Activated CD8-positive, alpha-beta memory T cell treated with anti-CD3 and anti-CD28 coated beads, Interleukin-2, amount 50 U/mL, for 1 hour (primary cell): ENCODE measurements around the gene IST1.

Experiments used
- DNase-seq: peaks from one replicate; pipeline ENCODE4 v3.0.0-alpha.2; 2020; ENCODE audit errors: extremely low read depth

IST1 gene

DNA sequence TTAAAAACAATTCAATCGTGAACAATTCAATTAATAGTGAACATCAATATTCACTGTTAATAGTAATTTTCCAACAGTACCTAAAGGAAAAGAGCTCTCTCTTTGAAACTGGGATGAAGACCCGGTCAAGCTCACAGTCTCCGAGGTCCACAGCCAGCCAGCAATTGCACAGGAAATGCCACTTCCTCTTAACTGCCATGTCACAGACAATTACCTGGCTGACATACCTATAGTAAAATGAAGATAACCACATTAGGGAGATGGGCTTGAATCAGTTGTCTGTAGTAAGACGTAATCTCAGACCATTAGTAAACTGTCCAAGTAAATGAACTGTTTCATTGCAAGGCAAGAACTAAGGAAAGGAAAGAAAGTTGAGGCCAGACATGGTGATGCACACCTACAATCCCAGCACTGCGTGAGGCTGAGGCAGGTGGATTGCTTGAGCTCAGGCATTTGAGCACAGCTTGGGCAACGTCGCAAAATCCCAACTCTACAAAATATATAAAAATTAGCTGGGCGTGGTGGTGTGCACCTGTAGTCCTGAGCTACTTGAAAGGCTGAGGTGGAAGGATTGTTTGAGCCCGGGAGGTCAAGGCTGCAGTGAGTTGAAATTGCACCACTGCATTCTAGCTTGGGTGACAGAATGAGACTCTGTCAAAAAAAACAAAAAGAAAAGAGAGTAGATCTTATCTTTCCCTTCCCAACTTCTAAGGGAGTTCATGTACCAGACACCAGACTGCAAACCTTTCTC is 68.0 kb downstream of the IST1 start:
- DNase-seq, result no peak

DNA sequence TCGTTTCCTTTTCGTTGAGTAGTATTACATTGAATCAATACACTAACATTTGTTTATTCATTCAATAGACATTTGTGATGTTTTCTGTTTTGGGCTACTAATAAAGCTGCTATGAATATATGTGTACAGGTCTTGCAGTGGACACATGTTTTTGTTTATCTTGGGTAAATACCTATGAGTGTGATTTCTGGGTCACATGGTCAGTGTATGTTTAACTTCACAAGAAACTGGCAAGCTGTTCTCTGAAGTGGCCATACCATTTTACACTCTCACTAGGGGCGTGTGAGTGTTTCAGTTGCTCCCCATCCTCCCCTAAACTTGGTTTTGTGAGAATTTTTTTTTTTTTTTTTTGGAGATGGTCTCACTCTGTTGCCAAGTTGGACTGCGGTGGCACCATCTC is 69.9 kb downstream of the IST1 start:
- DNase-seq, result no peak

DNA sequence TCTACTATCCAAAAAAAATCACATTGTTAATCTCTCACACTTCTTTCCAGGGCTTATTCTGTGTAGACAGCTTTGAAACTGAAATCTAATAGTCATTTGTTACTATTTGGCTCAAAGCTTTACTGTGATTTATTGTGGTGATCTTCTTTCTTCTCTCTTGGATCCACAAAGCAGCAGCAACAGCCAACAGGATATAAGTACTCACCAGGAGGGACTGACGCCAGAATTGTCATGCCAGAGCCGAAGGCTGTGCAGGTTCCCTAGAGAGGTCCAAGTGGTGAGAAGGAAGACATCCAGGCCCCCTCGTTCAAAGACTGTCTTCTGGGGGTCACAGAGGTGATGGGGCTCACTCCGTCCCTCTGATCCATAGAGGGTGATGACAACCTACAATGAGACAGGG is 71.6 kb downstream of the IST1 start:
- no peak for DNase-seq

DNA sequence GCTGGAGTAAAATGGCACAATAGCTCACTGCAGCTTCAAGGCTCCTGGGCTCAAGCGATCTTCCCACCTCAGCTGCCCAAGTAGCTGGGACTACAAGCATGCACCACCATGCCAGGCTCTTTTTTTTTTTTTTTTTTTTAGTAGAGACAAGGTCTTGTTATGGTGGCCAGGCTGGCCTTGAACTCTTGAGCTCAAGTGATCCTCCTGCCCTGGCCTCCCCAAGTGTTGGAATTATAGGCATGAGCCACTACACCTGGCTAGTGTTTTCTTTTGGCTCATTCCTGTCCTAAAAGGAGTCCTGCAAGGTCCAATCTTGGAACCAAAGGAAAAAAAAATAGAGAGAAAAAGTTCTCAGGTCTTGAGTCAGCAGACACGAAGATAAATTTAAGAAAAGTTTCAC is 74.0 kb downstream of the IST1 start:
- no peak for DNase-seq

DNA sequence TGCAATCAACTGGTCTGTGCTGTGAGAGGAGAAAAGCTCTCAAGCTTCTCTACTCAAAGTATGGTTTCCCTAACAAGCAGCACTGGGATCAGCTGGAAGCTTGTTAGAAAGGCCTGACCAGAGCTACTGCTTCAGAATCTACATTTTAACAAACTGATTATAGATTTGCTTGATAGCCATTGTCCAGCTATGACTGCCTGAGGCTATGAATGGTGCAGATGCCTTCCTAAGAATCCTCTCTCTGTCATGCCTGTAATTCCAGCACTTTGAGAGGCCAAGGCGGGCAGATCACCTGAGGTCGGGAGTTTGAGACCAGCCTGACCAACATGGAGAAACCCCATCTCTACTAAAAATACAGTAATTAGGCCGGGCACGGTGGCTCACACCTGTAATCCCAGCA is 76.2 kb downstream of the IST1 start:
- DNase-seq, result no peak

DNA sequence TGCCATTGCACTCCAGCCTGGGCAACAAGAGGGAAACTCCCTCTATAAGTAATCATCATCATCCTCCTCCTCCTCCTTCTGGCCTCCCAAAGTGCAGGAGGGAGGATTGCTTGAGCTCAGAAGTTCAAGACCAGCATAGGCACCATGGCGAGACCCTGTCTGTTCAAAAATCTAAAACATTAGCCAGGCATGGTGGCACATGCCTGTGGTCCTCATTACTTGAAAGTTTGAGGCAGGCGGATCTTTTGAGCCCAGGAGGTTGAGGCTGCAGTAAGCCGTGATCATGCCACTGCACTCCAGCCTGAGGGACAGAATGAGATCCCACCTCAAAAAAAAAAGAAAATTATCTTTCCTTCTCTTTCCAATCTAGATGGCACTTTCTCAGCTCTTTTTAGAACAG is 77.0 kb downstream of the IST1 start:
- no peak for DNase-seq

DNA sequence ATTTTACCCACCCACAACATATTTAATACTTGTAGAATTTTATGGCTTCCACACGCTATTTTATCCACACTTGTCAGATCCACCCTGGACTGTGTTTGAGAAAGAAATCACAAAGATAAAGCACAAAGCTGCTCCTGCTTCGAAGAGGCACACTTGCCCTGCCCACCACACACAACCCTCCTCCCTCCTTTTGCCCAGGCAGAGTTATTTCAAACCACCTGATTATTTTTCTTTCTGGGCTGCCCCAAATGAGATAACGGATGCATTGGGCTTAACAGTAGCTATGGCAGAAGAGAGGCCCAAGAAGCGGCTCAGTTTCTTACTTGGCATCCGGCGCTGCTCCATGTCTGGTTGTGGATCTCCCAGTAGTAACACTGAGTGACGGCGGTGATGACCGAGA is 77.7 kb downstream of the IST1 start:
- DNase-seq, result no peak

DNA sequence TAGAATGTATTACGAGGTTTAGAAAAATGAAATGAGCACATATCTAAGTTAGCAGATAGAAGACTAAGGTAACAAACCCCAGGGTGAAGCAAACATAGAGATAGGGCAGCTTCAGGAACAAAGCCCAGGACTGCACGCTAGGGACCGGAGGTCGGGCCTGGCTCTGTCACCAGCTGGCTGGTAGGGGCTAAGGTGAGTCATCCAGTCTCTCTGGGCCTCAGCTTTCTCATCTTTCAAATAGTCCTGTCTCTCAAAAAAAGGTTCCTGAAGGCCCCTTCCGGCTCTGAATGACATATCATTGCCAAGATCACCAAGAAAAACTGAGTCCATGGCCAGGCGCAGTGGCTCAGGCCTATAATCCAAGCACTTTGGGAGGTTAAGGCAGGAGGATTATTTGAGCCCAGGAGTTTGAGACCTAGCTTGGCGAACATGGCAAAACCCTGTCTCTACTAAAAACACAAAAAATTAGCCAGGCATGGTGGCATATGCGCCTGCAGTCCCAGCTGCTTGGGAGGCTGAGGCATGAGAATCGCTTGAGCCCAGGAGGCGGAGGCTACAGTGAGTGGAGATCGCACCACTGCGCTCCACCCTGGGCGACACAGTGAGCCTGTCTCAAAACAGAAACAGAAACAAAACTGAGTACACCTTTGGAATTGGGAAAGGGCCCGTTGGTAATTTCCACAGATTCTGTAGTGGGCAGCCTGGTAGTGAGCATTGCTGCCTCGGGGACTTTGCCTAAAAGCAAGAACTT is 78.9 kb downstream of the IST1 start:
- no peak for DNase-seq
